Measurements from ENCODE around the gene RBL2. TPM values are rescaled to one million over a fixed set of nuclear protein-coding genes. Genes with fewer than 3 reads are reported as not detected.
A peak's percentile ranks its signal among the peaks of the same experiment; 100 is the strongest.

The RBL2 gene
- polyA plus RNA-seq, 1 donor from 2014 or later: 146 TPM

- no peaks in the 10 kb centered on the region for H3F3A ChIP-seq (ENCODE audit: insufficient read depth, low read length, poor library complexity, severe bottlenecking)
- H3K9me3 ChIP-seq (ENCODE audit: low read length): no peaks in the 10 kb centered on the region
- no peak for TF ChIP-seq RAD21 (conservative IDR thresholded peaks at IDR 0.05)
- no peak for TF ChIP-seq EZH2 (IDR thresholded peaks at IDR 0.05; ENCODE audit: borderline replicate concordance, insufficient read depth, low read length, poor library complexity, severe bottlenecking)
- TF ChIP-seq, protein P1, sequence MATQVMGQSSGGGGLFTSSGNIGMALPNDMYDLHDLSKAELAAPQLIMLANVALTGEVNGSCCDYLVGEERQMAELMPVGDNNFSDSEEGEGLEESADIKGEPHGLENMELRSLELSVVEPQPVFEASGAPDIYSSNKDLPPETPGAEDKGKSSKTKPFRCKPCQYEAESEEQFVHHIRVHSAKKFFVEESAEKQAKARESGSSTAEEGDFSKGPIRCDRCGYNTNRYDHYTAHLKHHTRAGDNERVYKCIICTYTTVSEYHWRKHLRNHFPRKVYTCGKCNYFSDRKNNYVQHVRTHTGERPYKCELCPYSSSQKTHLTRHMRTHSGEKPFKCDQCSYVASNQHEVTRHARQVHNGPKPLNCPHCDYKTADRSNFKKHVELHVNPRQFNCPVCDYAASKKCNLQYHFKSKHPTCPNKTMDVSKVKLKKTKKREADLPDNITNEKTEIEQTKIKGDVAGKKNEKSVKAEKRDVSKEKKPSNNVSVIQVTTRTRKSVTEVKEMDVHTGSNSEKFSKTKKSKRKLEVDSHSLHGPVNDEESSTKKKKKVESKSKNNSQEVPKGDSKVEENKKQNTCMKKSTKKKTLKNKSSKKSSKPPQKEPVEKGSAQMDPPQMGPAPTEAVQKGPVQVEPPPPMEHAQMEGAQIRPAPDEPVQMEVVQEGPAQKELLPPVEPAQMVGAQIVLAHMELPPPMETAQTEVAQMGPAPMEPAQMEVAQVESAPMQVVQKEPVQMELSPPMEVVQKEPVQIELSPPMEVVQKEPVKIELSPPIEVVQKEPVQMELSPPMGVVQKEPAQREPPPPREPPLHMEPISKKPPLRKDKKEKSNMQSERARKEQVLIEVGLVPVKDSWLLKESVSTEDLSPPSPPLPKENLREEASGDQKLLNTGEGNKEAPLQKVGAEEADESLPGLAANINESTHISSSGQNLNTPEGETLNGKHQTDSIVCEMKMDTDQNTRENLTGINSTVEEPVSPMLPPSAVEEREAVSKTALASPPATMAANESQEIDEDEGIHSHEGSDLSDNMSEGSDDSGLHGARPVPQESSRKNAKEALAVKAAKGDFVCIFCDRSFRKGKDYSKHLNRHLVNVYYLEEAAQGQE (IDR thresholded peaks at IDR 0.05; ENCODE audit: borderline replicate concordance): no peak
- no peak for TF ChIP-seq POLR2AphosphoS5 (IDR thresholded peaks at IDR 0.05)
- no peak for TF ChIP-seq SMC3 (conservative IDR thresholded peaks at IDR 0.05; ENCODE audit: poor library complexity)
- TF ChIP-seq EP300 (conservative IDR thresholded peaks at IDR 0.05; ENCODE audit: poor library complexity, severe bottlenecking): no peak
- no peak for TF ChIP-seq TAF1 (IDR thresholded peaks at IDR 0.05; ENCODE audit: low read depth)
- no peak for TF ChIP-seq MXI1 (conservative IDR thresholded peaks at IDR 0.05; ENCODE audit: poor library complexity, severe bottlenecking)
- TF ChIP-seq CTCF (IDR thresholded peaks at IDR 0.05; ENCODE audit: poor library complexity, severe bottlenecking): no peak
- peak overlapping the region; percentile 94 for H3K9ac ChIP-seq (ENCODE audit: low read length)
- peak overlapping the region; percentile 59 for H3K4me2 ChIP-seq (ENCODE audit: low read length)
- H2AFZ ChIP-seq (ENCODE audit: low read depth, low read length): peak overlapping the region; percentile 40
- H4K20me1 ChIP-seq (ENCODE audit: insufficient read depth): no peaks in the 10 kb centered on the region
- no peaks in the 10 kb centered on the region for H3K27me3 ChIP-seq (ENCODE audit: insufficient read depth, low read depth, low read length)
- H3K27ac ChIP-seq (ENCODE audit: low read length): no peak overlapping the region
- H3K9me2 ChIP-seq (ENCODE audit: insufficient read depth, low read length): no peaks in the 10 kb centered on the region
- H3K36me3 ChIP-seq (ENCODE audit: insufficient read depth, low read length): no peaks in the 10 kb centered on the region
- H3K4me3 ChIP-seq (ENCODE audit: low read length): peak overlapping the region; percentile 99
- peaks cover 31% of the 10 kb centered on the region for H3K79me2 ChIP-seq (replicated peaks; ENCODE audit: insufficient read depth, low read length)
These were observed 318 bp upstream of the RBL2 start for GRCh38 chr16:53433930-53434376.

DNA sequence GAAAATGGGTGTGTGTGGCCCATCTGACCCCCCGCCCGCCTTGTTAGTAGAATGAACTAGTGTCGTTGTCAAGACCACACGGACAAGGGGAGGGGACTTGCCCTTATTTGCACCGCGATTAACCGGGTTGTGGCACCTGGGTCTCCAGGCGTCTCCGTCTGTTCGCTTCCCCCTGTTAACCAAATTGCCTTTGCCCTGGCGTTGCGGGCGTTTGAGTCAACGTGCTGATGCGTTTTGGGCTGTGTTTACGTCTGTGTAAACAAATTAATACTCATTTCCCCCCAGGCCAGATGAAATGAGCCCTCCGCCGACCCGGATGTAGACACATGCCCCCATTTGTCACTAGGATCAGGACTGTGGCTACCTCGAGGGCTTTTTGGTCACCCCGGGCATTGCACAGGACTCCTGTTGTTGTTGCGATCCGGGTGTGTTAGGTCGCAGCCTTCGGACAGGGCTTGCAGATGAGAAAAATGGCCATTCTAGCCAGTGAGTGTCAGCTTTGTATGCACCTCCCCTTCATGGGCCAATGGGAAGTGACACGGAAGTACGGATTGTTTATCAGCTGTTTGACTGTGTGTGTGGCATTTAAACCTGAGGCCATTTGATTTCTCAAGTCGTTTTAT is 906 bp downstream of the RBL2 start:
- TF ChIP-seq POLR2AphosphoS5 (IDR thresholded peaks at IDR 0.05): peak; percentile 59
- no peak for TF ChIP-seq EZH2 (IDR thresholded peaks at IDR 0.05; ENCODE audit: borderline replicate concordance, insufficient read depth, low read length, poor library complexity, severe bottlenecking)
- TF ChIP-seq MXI1 (conservative IDR thresholded peaks at IDR 0.05; ENCODE audit: poor library complexity, severe bottlenecking): no peak
- TF ChIP-seq TAF1 (IDR thresholded peaks at IDR 0.05; ENCODE audit: low read depth): peak; percentile 33
- TF ChIP-seq EP300 (conservative IDR thresholded peaks at IDR 0.05; ENCODE audit: poor library complexity, severe bottlenecking): no peak
- Histone ChIP-seq H3K27me3 (ENCODE audit: insufficient read depth, low read depth, low read length) (no peaks in the 10 kb centered on the region), H3K36me3 (ENCODE audit: insufficient read depth, low read length) (no peaks in the 10 kb centered on the region), H2AFZ (ENCODE audit: low read depth, low read length) (peak overlapping the region; percentile 88), H3K9me2 (ENCODE audit: insufficient read depth, low read length) (no peaks in the 10 kb centered on the region), H3K4me2 (ENCODE audit: low read length) (peak overlapping the region; percentile 74), H3F3A (ENCODE audit: insufficient read depth, low read length, poor library complexity, severe bottlenecking) (no peaks in the 10 kb centered on the region), H3K9ac (ENCODE audit: low read length) (peak overlapping the region; percentile 94), H4K20me1 (ENCODE audit: insufficient read depth) (no peaks in the 10 kb centered on the region), H3K27ac (ENCODE audit: low read length) (peak overlapping the region; percentile 88), H3K4me3 (ENCODE audit: low read length) (peak overlapping the region; percentile 99), H3K9me3 (ENCODE audit: low read length) (no peaks in the 10 kb centered on the region), H3K79me2 (replicated peaks; ENCODE audit: insufficient read depth, low read length) (peaks cover 31% of the 10 kb centered on the region)

Measured in neural cell (in vitro differentiated cells).